Measurements from ENCODE around the gene TRMT10B. TPM values are rescaled to one million over a fixed set of nuclear protein-coding genes. Genes with fewer than 3 reads are reported as not detected.

TRMT10B gene
- polyA plus RNA-seq, 1 experiment: 6.9 TPM

GRCh38 chr9:37729499-37729898, 24.1 kb upstream of the TRMT10B start:
- DNase-seq (ENCODE audit: low read depth, low spot score): no peak
- peaks cover 57% of the 10 kb centered on the region for H3K27me3 ChIP-seq (ENCODE audit: control insufficient read depth, insufficient read depth, low read length)
- TF ChIP-seq, protein P1, sequence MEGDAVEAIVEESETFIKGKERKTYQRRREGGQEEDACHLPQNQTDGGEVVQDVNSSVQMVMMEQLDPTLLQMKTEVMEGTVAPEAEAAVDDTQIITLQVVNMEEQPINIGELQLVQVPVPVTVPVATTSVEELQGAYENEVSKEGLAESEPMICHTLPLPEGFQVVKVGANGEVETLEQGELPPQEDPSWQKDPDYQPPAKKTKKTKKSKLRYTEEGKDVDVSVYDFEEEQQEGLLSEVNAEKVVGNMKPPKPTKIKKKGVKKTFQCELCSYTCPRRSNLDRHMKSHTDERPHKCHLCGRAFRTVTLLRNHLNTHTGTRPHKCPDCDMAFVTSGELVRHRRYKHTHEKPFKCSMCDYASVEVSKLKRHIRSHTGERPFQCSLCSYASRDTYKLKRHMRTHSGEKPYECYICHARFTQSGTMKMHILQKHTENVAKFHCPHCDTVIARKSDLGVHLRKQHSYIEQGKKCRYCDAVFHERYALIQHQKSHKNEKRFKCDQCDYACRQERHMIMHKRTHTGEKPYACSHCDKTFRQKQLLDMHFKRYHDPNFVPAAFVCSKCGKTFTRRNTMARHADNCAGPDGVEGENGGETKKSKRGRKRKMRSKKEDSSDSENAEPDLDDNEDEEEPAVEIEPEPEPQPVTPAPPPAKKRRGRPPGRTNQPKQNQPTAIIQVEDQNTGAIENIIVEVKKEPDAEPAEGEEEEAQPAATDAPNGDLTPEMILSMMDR (IDR thresholded peaks at IDR 0.05; ENCODE audit: low read depth, low read length): no peak
- no peaks in the 10 kb centered on the region for H3K9me3 ChIP-seq (ENCODE audit: control insufficient read depth, insufficient read depth, low read length)
- H3K27ac ChIP-seq (ENCODE audit: low read depth, low read length): no peak overlapping the region
- no peak overlapping the region for H3K4me3 ChIP-seq (ENCODE audit: low read depth, low read length)
- ChIA-PET POLR2A (interaction anchor here (0.6 kb wide), 1 partner anchor 12 kb away, joined by 3 read pairs; no protein-coding TSS in a partner anchor), CTCF (interaction anchor here (0.6 kb wide), 1 partner anchor 174 kb away, joined by 3 read pairs; no protein-coding TSS in a partner anchor)

GRCh38 chr9:37730256-37730655, 23.3 kb upstream of the TRMT10B start:
- DNase-seq (ENCODE audit: low read depth, low spot score): no peak
- TF ChIP-seq, protein P1 (IDR thresholded peaks at IDR 0.05; ENCODE audit: low read depth, low read length): no peak
- Histone ChIP-seq H3K27me3 (ENCODE audit: control insufficient read depth, insufficient read depth, low read length) (peaks cover 61% of the 10 kb centered on the region), H3K4me3 (ENCODE audit: low read depth, low read length) (no peak overlapping the region), H3K27ac (ENCODE audit: low read depth, low read length) (no peak overlapping the region), H3K9me3 (ENCODE audit: control insufficient read depth, insufficient read depth, low read length) (no peaks in the 10 kb centered on the region)
- ChIA-PET CTCF (no interaction called here), POLR2A (no interaction called here)

DNA sequence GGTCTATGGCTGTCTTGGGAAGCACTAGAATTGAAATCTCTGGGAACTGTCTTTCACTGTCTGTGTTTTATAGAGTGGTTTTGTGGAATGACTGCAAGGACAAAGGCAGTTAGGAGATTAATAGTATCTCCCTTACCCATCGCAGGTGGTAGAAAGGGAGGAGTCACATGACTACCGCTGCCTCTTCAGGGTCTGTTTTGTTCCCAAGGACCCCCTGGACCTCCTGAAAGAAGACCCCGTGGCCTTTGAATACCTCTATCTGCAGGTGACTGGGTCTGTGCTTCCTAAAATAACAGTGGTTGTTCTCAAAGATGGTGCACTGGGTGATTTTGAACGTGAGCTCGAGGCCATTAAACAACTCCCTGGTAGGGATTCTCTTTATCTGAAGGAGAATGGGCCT, 22.8 kb upstream of the TRMT10B start:
- Histone ChIP-seq H3K9me3 (ENCODE audit: control insufficient read depth, insufficient read depth, low read length) (no peaks in the 10 kb centered on the region), H3K27ac (ENCODE audit: low read depth, low read length) (no peak overlapping the region), H3K4me3 (ENCODE audit: low read depth, low read length) (no peak overlapping the region), H3K27me3 (ENCODE audit: control insufficient read depth, insufficient read depth, low read length) (peaks cover 58% of the 10 kb centered on the region)
- CTCF ChIA-PET: no interaction called here
- no peak for DNase-seq (ENCODE audit: low read depth, low spot score)
- TF ChIP-seq, protein P1 (IDR thresholded peaks at IDR 0.05; ENCODE audit: low read depth, low read length): no peak
- POLR2A ChIA-PET: no interaction called here

- ChIA-PET POLR2A (no interaction called here), CTCF (no interaction called here)
- TF ChIP-seq, protein P1 (IDR thresholded peaks at IDR 0.05; ENCODE audit: low read depth, low read length): no peak
- H3K9me3 ChIP-seq (ENCODE audit: control insufficient read depth, insufficient read depth, low read length): no peaks in the 10 kb centered on the region
- no peak overlapping the region for H3K27ac ChIP-seq (ENCODE audit: low read depth, low read length)
- DNase-seq (ENCODE audit: low read depth, low spot score): no peak
- peaks cover 59% of the 10 kb centered on the region for H3K27me3 ChIP-seq (ENCODE audit: control insufficient read depth, insufficient read depth, low read length)
- no peak overlapping the region for H3K4me3 ChIP-seq (ENCODE audit: low read depth, low read length)
Measured at GRCh38 chr9:37732086-37732741, 21.4 kb upstream of the TRMT10B start.

- TF ChIP-seq, protein P1 (IDR thresholded peaks at IDR 0.05; ENCODE audit: low read depth, low read length): no peak
- H3K9me3 ChIP-seq (ENCODE audit: control insufficient read depth, insufficient read depth, low read length): no peaks in the 10 kb centered on the region
- H3K27ac ChIP-seq (ENCODE audit: low read depth, low read length): no peak overlapping the region
- peaks cover 59% of the 10 kb centered on the region for H3K27me3 ChIP-seq (ENCODE audit: control insufficient read depth, insufficient read depth, low read length)
- CTCF ChIA-PET: no interaction called here
- DNase-seq (ENCODE audit: low read depth, low spot score): no peak
- POLR2A ChIA-PET: no interaction called here
- H3K4me3 ChIP-seq (ENCODE audit: low read depth, low read length): no peak overlapping the region
Measured at GRCh38 chr9:37732952-37733351, 20.7 kb upstream of the TRMT10B start.
